H1 (cell line): Measurements from ENCODE around the gene CEBPE. TPM values are rescaled to one million over a fixed set of nuclear protein-coding genes. Genes with fewer than 3 reads are reported as not detected.

Experiments used
- CHD7 ChIP-seq: fragments of 300-600 bp; sonication (generic); IDR thresholded peaks from 2 replicates; pipeline ENCODE4 v1.7.1; 2012; ENCODE audit warnings: low read length, moderate library complexity, mild to moderate bottlenecking, inconsistent platforms; ENCODE audit not compliant: insufficient replicate concordance
- polyA plus RNA-seq, 7 experiments: library from polyadenylated mRNA; depleted of rRNA in 3 of 7; stranded (reverse) in 5 of 7; unstranded in 2 of 7; fragments of >200 nt in 5 of 7; fragments of 200-250 nt in 2 of 7; gene quantifications; 1 replicate in 5 of 7; 2 replicates in 1 of 7; 4 replicates in 1 of 7; pipeline versions ENCODE4 v1.2.1 to v1.2.3, GENCODE V29; 2011 to 2013; ENCODE audit warnings: missing spikeins in 2 of 7, mixed read lengths in 2 of 7
- total RNA-seq: library from RNA; stranded (reverse); fragmentation: NEBNext Ultra II Directional; extraction: Animal tissue kit (Norgen Biotek cat#: 25700); gene quantifications from 2 replicates; pipeline ENCODE4 v1.2.1, GENCODE V29; 2021

The CEBPE gene
- total and polyA plus RNA-seq, 2 of the 8 experiments (the other 6 are each of a cell fraction or from before 2014, with no cell fraction given) = 0.05 TPM; not detected in 1

- TF ChIP-seq CHD7 = no peak
Observed at GRCh38 chr14:23106747-23107045, 12.4 kb downstream of the CEBPE start (continued).
